Stimulated activated CD4-positive, alpha-beta T cell treated with anti-CD3 and anti-CD28 coated beads, Interleukin-12 subunit alpha, Interleukin-12 subunit beta, amount 100 ng/mL, for 48 hours (primary cell): Measurements from ENCODE around the gene WSCD2.

Source experiments
- DNase-seq, 3 donors: peaks; one replicate each; pipeline ENCODE4 v3.0.0-alpha.2; 2020; ENCODE audit warnings: low read depth in 2 of 3, low spot score in 1 of 3

Gene WSCD2

DNA sequence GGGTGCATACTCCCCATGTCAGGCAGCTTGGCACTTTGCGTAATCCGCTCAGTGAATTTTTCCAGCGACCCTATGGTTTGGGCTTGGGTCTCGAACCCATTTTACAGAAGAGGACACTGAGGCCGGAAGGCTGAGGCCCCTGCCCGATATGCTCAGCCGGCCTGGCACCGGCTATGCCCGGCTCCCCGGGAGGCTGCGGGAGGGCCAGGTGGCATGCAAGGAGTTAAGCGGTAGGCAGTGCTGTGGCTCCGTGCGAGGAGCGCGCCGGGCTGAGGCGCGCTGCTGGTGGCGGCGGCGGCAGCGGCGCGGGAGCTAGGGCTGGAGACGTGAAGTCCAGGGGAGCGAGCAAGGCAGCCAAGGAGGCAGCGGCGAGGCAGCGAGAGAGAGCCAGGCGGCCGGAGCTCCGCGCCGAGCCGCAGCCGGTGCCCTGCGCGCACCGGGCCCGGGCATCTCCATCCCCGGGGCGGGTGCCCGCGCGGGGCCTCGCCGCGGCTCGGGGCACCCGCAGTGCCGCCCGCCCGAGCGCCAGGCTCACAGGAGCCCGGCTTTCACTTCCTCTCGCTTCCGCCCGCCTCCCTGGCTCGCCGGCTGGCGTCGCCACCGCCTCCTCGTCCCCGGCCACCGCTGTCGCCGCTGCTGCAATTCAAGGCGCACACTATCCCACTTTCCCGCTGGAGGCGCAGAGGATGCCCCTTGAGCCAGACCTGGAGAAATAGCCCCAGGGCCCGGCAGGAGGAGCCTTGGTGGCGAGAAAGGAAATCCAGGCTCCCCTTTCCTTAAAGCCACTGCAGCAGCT lies at the start of gene WSCD2:
Gene WSCD2 (plus strand): TSS at position 272 of the 796 bp plus-strand sequence. CDS start 66,545 bp downstream, outside the sequence.
- DNase-seq, result peak in 1 of 3 donors; percentile 1

DNA sequence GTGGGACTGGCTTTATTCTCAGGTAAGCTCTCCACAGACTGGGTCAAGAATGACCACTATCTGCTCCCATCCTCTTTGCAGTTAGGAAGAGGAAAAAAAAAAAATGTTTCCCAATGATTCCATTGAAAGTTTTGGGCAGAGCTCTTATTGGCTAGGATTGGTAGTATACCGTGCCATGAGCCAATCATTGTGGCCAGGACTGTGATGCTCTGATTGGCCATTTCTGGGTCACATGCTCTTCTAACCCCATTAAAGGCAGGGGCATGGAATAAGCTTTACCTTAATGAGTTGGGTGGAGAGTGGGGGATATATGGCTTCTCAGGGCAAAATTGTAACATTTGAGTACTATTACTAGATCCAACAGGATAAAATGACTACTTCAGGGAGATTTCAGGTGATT lies 49.4 kb upstream of the WSCD2 start:
- DNase-seq, result no peak

- no peak for DNase-seq
These were observed 48.7 kb upstream of the WSCD2 start for GRCh38 chr12:108080363-108080762.

DNA sequence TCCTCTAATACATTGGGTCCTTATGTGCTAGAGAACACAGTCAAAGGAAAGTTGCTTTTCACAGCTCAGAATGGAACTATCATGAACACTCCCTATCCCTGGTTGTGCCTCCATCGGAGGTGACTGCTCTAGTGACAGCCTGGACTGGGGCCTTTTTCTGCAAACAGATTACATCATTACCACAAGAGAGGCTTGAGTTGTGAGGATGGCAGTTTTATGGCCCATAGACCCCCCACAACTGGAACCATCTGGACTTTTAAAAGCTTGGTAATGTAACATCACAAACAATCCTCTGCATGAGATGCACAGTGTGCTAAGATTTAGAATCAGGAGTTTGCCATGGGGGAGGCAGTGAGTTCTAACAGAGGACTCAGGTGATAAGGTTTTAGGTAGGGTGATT lies 46.6 kb upstream of the WSCD2 start:
- no peak for DNase-seq

DNA sequence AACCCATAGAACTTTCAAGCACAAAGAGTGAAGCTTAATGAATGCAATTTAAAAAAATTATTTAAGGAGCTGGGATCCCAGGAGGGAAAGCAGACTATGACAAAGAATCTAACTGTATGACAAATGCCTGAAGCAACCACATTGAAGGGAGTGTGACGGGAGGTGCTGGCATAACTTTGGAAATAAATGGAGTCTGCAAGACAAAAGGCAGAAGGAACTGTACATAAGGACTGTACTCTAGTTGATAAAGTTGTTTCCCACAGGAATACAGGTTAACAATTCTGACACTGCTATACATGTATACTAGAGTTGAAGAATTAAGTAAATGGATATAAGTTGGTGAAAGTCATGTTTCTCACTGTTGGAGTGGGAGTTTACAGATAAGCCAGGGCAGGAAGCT lies 41.2 kb upstream of the WSCD2 start:
- DNase-seq, result no peak

DNA sequence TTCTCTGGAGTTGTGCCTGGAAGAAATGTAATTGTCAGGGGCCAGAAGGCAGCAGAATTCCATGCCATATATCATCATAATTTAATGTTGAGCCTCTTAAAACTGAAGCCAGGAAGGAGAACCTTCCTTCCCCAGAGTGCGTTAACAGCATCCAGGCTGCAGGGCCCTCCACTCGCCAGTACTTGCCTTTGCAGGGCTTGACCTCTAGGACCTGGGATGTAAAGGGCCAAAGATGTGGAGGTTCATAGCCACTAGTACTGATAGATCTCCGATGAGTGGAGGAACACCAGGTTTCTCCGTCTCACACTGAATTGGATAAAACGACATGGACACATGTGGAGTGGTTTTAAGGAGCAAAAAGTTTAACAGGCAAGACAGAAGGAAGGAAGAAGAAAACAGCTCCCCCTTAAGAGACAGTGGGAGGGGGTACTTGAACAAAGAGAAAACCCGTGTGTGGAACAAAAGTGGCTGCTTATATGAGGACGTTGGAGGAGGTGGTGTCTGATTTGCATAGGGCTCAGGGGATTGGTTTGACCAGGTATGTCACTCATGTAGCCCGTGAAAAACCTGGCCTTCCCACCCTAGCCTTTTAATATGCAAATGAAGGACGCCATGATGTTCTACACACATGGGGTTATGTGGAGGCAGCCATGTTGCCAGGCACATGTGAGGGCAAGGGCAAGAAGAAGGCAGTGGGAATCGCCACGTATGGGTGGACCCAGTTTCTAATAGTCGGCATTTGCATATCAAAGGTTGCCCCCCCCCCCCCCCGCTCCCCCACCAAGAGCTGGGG lies 38.8 kb upstream of the WSCD2 start:
- no peak for DNase-seq

- DNase-seq, result no peak
These were observed 38.0 kb upstream of the WSCD2 start for GRCh38 chr12:108090932-108091678.

- DNase-seq, result no peak
These were observed 37.4 kb upstream of the WSCD2 start for GRCh38 chr12:108091679-108092051.

- DNase-seq, result no peak
These were observed 35.9 kb upstream of the WSCD2 start for GRCh38 chr12:108093209-108093608.

GRCh38 chr12:108094056-108094649 lies 34.9 kb upstream of the WSCD2 start:
- no peak for DNase-seq

- no peak for DNase-seq
These were observed 31.8 kb upstream of the WSCD2 start for GRCh38 chr12:108097160-108097911.

GRCh38 chr12:108098374-108098773 lies 30.7 kb upstream of the WSCD2 start:
- DNase-seq, result no peak

- DNase-seq, result no peak
These were observed 30.0 kb upstream of the WSCD2 start for GRCh38 chr12:108099073-108099472.

GRCh38 chr12:108099778-108100489 lies 29.2 kb upstream of the WSCD2 start:
- no peak for DNase-seq

DNA sequence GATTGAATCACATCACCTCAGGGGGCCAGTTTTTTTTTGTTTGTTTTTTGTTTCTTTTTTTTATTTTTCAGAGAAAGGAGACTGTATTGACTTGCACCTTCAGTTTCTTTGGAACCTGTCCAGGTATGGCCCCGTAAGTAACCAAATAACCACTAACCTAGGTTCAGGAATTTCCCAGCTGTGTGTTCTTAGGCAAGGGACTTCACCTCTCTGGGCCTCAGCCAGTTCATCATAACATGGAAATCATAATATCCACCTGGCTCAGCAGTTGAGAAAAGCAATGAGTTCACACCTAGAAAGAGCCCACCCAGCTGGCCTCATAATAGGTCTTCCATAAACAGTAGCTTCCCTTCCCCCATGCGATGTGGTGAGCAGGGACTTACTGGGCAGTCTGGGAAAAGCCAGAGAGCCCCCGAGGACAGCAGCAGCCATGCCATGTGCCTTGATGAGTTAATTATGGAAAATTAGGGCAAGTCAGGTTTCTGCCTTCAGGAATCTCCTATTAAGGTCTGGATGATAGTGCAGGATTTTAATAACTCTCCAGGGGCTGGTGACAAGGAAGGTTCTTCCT lies 27.4 kb upstream of the WSCD2 start:
- DNase-seq, result no peak

- no peak for DNase-seq
These were observed 26.7 kb upstream of the WSCD2 start for GRCh38 chr12:108102363-108102762.

DNA sequence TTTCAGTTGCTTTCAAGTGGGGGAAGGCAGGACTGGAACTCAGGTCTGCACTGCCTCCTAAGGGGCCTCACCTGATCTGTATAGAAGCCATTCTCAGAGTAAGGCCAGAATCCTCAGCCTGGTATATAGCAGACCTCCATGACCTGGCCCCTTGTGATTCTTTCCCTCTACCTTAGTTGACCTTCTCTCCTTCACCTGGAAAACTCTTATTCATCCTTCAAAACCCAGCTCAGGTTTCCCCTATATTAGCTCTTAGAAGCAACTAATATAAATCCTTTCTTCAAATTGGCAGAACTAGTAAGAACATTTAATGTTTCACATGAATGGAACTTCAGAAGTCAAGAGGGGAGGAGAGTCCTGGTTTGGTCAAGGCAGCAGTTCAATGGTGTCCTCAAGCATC lies 26.0 kb upstream of the WSCD2 start:
- DNase-seq, result no peak

- no peak for DNase-seq
These were observed 25.6 kb upstream of the WSCD2 start for GRCh38 chr12:108103517-108103916.

GRCh38 chr12:108104657-108105056 lies 24.4 kb upstream of the WSCD2 start:
- no peak for DNase-seq

DNA sequence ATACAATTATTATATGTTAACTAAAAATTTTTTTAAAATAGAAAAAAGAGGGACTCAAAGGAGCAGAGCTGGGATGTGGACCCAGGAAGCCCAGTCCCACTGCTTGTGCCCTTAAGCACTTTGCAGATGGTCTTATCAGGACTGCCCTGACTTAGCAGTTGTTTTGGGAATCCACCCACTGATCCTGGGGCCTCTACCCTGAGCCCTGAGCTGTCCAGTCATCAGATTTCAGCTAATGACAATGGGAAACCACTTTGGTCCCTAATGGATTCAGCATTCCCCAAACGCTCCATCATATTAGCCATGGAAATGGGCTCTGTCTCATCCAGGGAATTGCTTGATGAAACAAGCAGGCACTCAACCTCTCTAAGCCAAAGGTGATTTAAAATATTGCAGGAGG lies 22.5 kb upstream of the WSCD2 start:
- no peak for DNase-seq
